ENCODE results near the gene ZNF669.

GRCh38 chr1:247087256-247087655 is 16.9 kb downstream of the ZNF669 start:
- TF ChIP-seq CTCF (IDR thresholded peaks at IDR 0.05) (no peak), EZH2phosphoT487 (IDR thresholded peaks at IDR 0.05) (no peak)
